RPMI7951 (cell line): Measurements from ENCODE around the gene RFC5. TPM values are rescaled to one million over a fixed set of nuclear protein-coding genes. Genes with fewer than 3 reads are reported as not detected.
A peak's percentile ranks its signal among the peaks of the same experiment; 100 is the strongest.
"Not testable (repeated sequence)": the region's sequence is repeated elsewhere in the genome, so short reads cannot be mapped to it uniquely, and the experiment has no call there.

Experiments
- DNase-seq: peaks from one replicate; pipeline ENCODE4 v3.0.0-alpha.2; 2012; ENCODE audit warnings: low read depth
- total RNA-seq: library from RNA; depleted of rRNA; stranded (reverse); fragments of >200 nt; shearing (Covaris generic); gene quantifications from 2 replicates; pipeline ENCODE4 v1.2.3, GENCODE V29; 2014; rRNA removed

RFC5 gene
- 56.6 and 56.9 TPM in 2 replicates for total RNA-seq

DNA sequence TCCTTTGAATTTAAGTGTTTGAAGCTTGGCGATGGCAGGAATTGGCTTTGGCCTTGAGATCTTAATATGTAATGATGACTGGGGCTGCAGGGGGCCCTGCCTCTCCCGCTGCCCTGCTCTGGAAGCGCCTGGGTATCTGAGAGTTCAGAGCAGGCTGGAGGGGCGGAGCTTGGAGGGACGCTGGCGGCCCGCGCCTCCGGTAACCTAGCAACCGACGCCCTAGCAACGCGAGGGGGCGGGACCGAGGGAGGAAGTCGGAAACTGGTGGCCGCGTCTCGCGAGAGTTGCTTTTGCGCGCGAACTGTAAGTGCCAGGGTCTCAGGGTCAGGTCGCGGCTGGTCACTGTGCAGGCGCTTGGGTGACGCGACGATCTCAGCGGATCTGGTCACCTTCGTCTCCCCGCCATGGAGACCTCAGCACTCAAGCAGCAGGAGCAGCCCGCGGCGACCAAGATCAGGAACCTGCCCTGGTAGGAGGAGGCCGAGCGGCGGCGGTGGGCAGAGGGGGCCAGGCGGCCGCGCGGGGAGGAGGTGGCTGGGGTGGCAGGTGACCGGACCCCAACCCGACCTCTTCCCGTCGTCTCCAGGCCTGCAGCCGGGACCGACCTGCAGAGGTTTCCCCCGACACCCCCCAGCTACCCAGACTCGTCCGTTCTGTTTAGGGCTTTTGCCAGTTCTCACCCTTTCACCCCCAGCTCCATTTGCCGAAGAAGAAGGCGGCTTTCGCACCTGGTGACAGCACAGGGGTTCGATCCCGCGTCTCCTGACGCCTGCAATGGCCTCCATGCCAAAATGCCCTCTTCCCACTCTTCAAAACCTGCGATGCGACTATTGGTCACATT is at the start of gene RFC5:
RFC5 (plus strand) TSS at position 280 of the 841 bp plus-strand sequence; CDS start at position 405, 125 bp downstream.
- peak; percentile 94 for DNase-seq

- DNase-seq: no peak
These were observed 49.5 kb upstream of the RFC5 start for GRCh38 chr12:117967043-117967442.

DNA sequence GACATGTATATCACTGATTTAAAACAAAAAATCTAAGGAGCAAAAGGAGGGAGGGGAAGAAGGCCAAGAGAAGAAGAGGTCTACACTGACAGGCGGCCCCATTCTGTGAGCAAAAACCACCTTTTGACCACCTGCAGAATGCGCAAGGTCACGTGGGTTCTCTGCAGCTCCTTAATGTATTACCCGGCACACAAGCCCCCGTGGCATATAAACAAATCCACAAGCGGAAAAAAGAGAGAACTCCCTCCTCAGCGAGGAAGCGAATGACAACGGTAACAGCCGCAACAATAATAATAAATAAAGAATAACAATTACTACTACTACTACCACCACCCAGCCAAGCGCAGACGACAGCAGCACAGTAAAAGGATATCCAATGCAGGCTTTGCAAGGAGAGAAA is 49.0 kb upstream of the RFC5 start:
- no peak for DNase-seq

GRCh38 chr12:117968151-117968789 is 48.2 kb upstream of the RFC5 start:
- DNase-seq: no peak

- no peak for DNase-seq
These were observed 47.5 kb upstream of the RFC5 start, which contains the start of gene KSR2 for GRCh38 chr12:117968826-117969659. Gene KSR2 (minus strand): TSS chr12:117968990. CDS start chr12:117968255, 735 bp downstream.

- DNase-seq: no peak
These were observed 46.2 kb upstream of the RFC5 start for GRCh38 chr12:117970334-117970733.

GRCh38 chr12:117972301-117972700 is 44.2 kb upstream of the RFC5 start:
- no peak for DNase-seq

- no peak for DNase-seq
These were observed 41.5 kb upstream of the RFC5 start for GRCh38 chr12:117975006-117975405.

DNA sequence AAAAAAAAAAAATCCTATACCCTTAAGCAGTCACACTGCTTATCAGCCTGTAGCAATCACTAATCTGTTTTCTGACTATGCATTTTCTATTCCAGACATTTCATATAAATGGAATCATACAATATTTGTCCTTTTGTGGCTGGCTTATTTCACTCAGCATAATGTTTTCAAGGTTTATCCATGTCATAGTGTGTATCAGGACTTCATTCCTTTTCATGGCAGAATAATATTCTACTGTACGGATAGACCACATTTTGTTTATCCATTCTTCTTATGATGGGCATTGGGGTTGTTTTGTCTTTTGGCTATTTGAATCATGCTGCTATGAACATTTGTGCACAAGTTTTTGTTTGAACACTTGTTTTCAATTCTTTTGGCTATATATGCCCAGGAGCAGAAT is 39.1 kb upstream of the RFC5 start:
- no peak for DNase-seq

DNA sequence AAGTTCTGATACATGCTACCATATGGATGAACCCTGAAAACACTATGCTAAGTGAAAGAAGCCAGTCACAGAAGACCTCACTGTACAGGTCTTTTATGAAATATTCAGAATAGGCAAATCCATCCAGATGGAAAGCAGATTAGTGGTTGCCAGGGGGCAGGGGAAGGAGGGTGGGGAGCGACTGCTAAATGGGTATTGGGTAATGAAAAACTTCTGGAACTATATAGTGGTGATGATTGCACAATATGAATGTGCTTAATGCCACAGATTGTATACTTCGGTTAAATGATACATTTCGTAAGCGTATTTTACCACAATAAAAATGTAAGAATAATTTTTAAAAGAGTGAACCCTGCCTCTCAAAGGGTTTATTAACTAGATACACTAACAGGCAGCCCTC is 35.9 kb upstream of the RFC5 start:
- no peak for DNase-seq

DNA sequence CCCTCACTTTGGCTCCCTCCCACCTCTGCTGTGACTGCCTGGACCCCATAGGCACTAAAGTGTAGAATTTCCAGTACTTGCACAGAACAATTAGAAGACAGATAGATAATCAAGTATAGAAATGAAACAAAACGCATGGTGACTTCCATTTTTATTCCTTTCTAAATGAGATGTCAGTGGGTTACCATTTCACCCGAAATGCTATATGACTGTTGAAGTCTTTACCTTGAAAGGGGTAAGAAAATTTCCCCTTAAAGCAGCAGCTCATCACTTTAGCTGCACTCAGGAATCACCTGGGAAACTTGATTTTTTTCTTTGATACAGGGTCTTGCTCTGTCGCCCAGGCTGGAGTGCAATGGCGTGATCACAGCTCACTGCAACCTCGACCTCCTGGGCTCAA is 35.2 kb upstream of the RFC5 start:
- DNase-seq: no peak

- peak; percentile 14 for DNase-seq
These were observed 31.3 kb upstream of the RFC5 start for GRCh38 chr12:117985182-117985581.

DNA sequence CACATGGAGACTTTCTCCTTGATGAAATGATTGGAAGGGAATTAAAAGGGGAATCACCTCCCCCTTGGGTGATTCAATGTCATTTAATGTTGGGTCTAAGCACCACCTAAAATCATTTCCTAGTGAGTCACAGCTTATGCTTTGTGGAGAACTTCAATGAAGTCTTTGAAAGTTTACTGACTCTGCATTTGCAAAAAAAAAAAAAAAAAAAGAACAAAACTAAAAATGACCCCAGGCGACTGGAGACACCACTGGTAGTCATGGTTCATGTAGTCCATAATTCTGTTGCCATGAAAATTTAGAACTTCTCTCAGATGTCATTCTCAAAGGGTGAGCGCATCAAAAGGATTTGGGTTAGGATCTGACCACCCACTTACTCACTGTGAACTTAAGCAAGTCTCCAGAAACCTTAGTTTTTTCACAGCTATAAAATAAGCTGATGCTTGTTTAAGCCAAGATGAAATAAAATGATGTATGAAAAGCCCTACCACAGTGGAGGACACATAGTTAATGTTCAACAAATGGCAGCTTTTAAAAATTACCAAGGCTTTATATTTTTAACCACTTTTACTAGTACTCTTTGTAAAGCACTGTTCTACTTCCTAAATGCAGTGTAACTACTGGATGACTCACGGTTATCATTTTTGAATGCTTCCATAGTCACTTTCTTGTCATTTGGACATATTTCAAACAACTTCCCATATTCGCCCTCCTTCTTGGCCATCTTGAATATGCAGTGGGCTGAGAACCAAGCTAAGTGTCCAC is 29.6 kb upstream of the RFC5 start:
- DNase-seq: peak; percentile 86

- peak; percentile 37 for DNase-seq
These were observed 21.7 kb upstream of the RFC5 start for GRCh38 chr12:117994551-117995438.

GRCh38 chr12:117998719-117999118 is 17.8 kb upstream of the RFC5 start:
- no peak for DNase-seq

GRCh38 chr12:117999806-118000205 is 16.7 kb upstream of the RFC5 start:
- DNase-seq: not testable (repeated sequence)

DNA sequence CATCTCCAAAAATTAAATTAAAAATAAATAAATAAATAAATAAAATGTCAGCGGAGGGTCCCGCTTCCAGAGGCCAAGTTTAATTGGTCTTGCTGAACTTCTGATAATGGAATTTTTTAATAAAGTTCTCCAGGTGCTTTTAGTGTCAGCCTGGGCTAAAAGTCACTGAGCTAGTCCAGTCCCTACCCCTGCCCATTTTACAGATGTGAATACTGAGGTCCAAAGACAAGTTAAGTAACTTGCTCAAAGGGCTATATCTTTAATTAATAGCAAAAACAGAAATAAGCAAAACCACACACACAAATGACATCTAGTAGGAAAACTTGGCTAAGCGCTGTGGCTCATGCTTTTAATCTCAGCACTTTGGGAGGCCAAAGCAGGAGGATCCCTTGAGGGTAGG is 5.6 kb upstream of the RFC5 start:
- no peak for DNase-seq

- DNase-seq: no peak
These were observed 5.1 kb upstream of the RFC5 start for GRCh38 chr12:118011377-118011776.

DNA sequence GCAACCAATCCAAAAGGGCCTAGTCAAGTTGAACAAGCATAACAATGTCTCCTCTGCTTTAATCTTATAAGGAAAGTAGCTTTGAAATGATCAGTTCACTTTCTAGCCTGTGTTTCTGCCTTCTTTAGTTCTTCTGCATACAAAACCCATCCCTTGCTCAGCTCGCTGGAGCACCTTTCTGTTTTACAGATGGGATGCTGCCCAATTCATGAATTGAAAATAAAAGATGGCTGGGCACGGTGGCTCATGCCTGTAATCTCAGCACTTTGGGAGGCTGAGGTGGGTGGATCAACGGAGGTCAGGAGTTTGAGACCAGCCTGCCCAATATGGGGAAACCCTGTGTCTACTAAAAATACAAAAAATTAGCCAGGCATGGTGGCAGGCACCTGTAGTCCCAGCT is 4.5 kb upstream of the RFC5 start:
- no peak for DNase-seq

GRCh38 chr12:118013283-118013682 is 3.2 kb upstream of the RFC5 start:
- DNase-seq: no peak
